ENCODE measurements around the gene KCND2.

- no peak for TF ChIP-seq CTCF (IDR thresholded peaks at IDR 0.05)
- no peak for TF ChIP-seq EZH2 (IDR thresholded peaks at IDR 0.05)
These were observed 450.8 kb downstream of the KCND2 start for GRCh38 chr7:120723465-120724385.
